Natural killer cell treated with Interleukin-12 subunit alpha and Interleukin-12 subunit beta and Interleukin-15 and Interleukin-18, amount 100 ng/mL, for 72 hours (primary cell): ENCODE results near the gene KCNJ2. TPM values are rescaled to one million over a fixed set of nuclear protein-coding genes. Genes with fewer than 3 reads are reported as not detected.

Source experiments
- ATAC-seq, 2 donors: fragments of 150-1000 bp; cut with Tn5 transposase in 1 of 2; sonication (Bioruptor Pico), chemical (Tn5 transposase) in 1 of 2; 2 replicates each; pipeline ENCODE4 v1.10.0; 2021
- DNase-seq: peaks from one replicate; pipeline ENCODE4 v3.0.0; 2022; ENCODE audit warnings: low spot score
- H3K27ac Mint-ChIP-seq, 2 donors: 1 replicate in 1 of 2; 2 replicates in 1 of 2; pipeline ENCODE4 v1.8.0; 2022; ENCODE audit warnings: mixed read lengths in 2 of 2, mild to moderate bottlenecking in 1 of 2, moderate library complexity in 1 of 2
- H3K27me3 Mint-ChIP-seq, 2 donors: 1 replicate in 1 of 2; 2 replicates in 1 of 2; pipeline ENCODE4 v1.8.0; 2022; ENCODE audit warnings: mixed read lengths in 2 of 2
- H3K36me3 Mint-ChIP-seq: one replicate; pipeline ENCODE4 v1.8.0; 2022; ENCODE audit warnings: mixed read lengths
- H3K4me1 Mint-ChIP-seq, 2 donors: 1 replicate in 1 of 2; 2 replicates in 1 of 2; pipeline ENCODE4 v1.8.0; 2022; ENCODE audit warnings: low read depth in 2 of 2, mixed read lengths in 2 of 2, mild to moderate bottlenecking in 1 of 2
- H3K4me3 Mint-ChIP-seq: one replicate; pipeline ENCODE4 v1.8.0; 2022; ENCODE audit warnings: mixed read lengths
- H3K9me3 Mint-ChIP-seq: 2 replicates; pipeline ENCODE4 v1.8.0; 2022; ENCODE audit warnings: mixed read lengths
- total RNA-seq, 2 donors: library from RNA; stranded (reverse); gene quantifications; one replicate each; pipeline ENCODE4 v1.2.3, GENCODE V29; 2022

Gene KCNJ2
- total RNA-seq, 2 donors from 2014 or later, result 0.29 to 0.42 TPM

GRCh38 chr17:70137451-70138230 lies 31.7 kb upstream of the KCNJ2 start:
- H3K27me3 Mint-ChIP-seq, result peaks cover 0 to 5% of the 10 kb centered on the region in 2 donors
- no peak overlapping the region for H3K27ac Mint-ChIP-seq
- H3K9me3 Mint-ChIP-seq, result no peaks in the 10 kb centered on the region
- H3K36me3 Mint-ChIP-seq, result no peaks in the 10 kb centered on the region
- H3K4me1 Mint-ChIP-seq, result peaks cover 4 to 8% of the 10 kb centered on the region in 2 donors
- DNase-seq (no peak), ATAC-seq (peak; percentile 83 to 88)
- H3K4me3 Mint-ChIP-seq, result no peak overlapping the region

GRCh38 chr17:70138291-70138865 lies 31.0 kb upstream of the KCNJ2 start:
- H3K4me1 Mint-ChIP-seq, result peaks cover 4 to 8% of the 10 kb centered on the region in 2 donors
- ATAC-seq, result no peak
- no peaks in the 10 kb centered on the region for H3K9me3 Mint-ChIP-seq
- no peak for DNase-seq
- H3K4me3 Mint-ChIP-seq, result no peak overlapping the region
- H3K27ac Mint-ChIP-seq, result no peak overlapping the region
- H3K27me3 Mint-ChIP-seq, result peaks cover 0 to 5% of the 10 kb centered on the region in 2 donors
- H3K36me3 Mint-ChIP-seq, result no peaks in the 10 kb centered on the region

GRCh38 chr17:70139449-70139993 lies 29.8 kb upstream of the KCNJ2 start:
- Mint-ChIP-seq H3K36me3 (no peaks in the 10 kb centered on the region), H3K27ac (no peak overlapping the region), H3K27me3 (peaks cover 0 to 5% of the 10 kb centered on the region in 2 donors), H3K4me3 (no peak overlapping the region), H3K9me3 (no peaks in the 10 kb centered on the region), H3K4me1 (peaks cover 4 to 8% of the 10 kb centered on the region in 2 donors)
- DNase-seq (no peak), ATAC-seq (no peak)

- ATAC-seq, result no peak
- Mint-ChIP-seq H3K9me3 (no peaks in the 10 kb centered on the region), H3K27ac (no peak overlapping the region), H3K27me3 (peaks cover 5 to 7% of the 10 kb centered on the region in 2 donors), H3K4me1 (no peaks in the 10 kb centered on the region), H3K36me3 (no peaks in the 10 kb centered on the region), H3K4me3 (no peak overlapping the region)
- no peak for DNase-seq
Measured at GRCh38 chr17:70144260-70144846, 25.0 kb upstream of the KCNJ2 start.

- Mint-ChIP-seq H3K27me3 (peaks cover 3% of the 10 kb centered on the region in 2 donors), H3K4me3 (no peak overlapping the region), H3K9me3 (no peaks in the 10 kb centered on the region), H3K27ac (no peak overlapping the region), H3K4me1 (no peaks in the 10 kb centered on the region), H3K36me3 (no peaks in the 10 kb centered on the region)
- ATAC-seq (no peak), DNase-seq (no peak)
Measured at GRCh38 chr17:70153210-70153609, 16.1 kb upstream of the KCNJ2 start.

- Mint-ChIP-seq H3K27me3 (no peaks in the 10 kb centered on the region), H3K4me3 (no peak overlapping the region), H3K36me3 (no peaks in the 10 kb centered on the region), H3K9me3 (no peaks in the 10 kb centered on the region), H3K4me1 (no peaks in the 10 kb centered on the region), H3K27ac (no peak overlapping the region)
- DNase-seq, result no peak
- no peak for ATAC-seq
Measured at GRCh38 chr17:70157151-70157550, 12.2 kb upstream of the KCNJ2 start.

- Mint-ChIP-seq H3K9me3 (no peaks in the 10 kb centered on the region), H3K27ac (no peak overlapping the region)
Measured at GRCh38 chr17:70158180-70158579, 11.2 kb upstream of the KCNJ2 start.

GRCh38 chr17:70158591-70158990 lies 10.7 kb upstream of the KCNJ2 start:
- no peak overlapping the region for H3K27ac Mint-ChIP-seq
- no peak for ATAC-seq
- no peak overlapping the region for H3K4me3 Mint-ChIP-seq
- no peak for DNase-seq
- no peaks in the 10 kb centered on the region for H3K36me3 Mint-ChIP-seq
- no peaks in the 10 kb centered on the region for H3K27me3 Mint-ChIP-seq
- H3K9me3 Mint-ChIP-seq, result no peaks in the 10 kb centered on the region
- H3K4me1 Mint-ChIP-seq, result no peaks in the 10 kb centered on the region

More at GRCh38 chr17:70158180-70158579, 11.2 kb upstream of the KCNJ2 start:
- H3K36me3 Mint-ChIP-seq, result no peaks in the 10 kb centered on the region
- H3K4me1 Mint-ChIP-seq, result no peaks in the 10 kb centered on the region
- no peaks in the 10 kb centered on the region for H3K27me3 Mint-ChIP-seq
- ATAC-seq (no peak), DNase-seq (no peak)
- H3K4me3 Mint-ChIP-seq, result no peak overlapping the region

GRCh38 chr17:70159980-70160379 lies 9.4 kb upstream of the KCNJ2 start:
- Mint-ChIP-seq H3K27ac (no peak overlapping the region), H3K9me3 (no peaks in the 10 kb centered on the region), H3K4me3 (no peak overlapping the region), H3K27me3 (peaks cover 0 to 3% of the 10 kb centered on the region in 2 donors), H3K4me1 (no peaks in the 10 kb centered on the region), H3K36me3 (no peaks in the 10 kb centered on the region)
- DNase-seq (no peak), ATAC-seq (no peak)

- peaks cover 5 to 8% of the 10 kb centered on the region in 2 donors for H3K27me3 Mint-ChIP-seq
- H3K4me3 Mint-ChIP-seq, result no peak overlapping the region
- DNase-seq, result no peak
- H3K27ac Mint-ChIP-seq, result no peak overlapping the region
- H3K36me3 Mint-ChIP-seq, result no peaks in the 10 kb centered on the region
- no peaks in the 10 kb centered on the region for H3K9me3 Mint-ChIP-seq
- no peak for ATAC-seq
- H3K4me1 Mint-ChIP-seq, result no peaks in the 10 kb centered on the region
Measured at GRCh38 chr17:70161519-70161918, 7.8 kb upstream of the KCNJ2 start.

- no peaks in the 10 kb centered on the region for H3K9me3 Mint-ChIP-seq
- no peak for DNase-seq
- H3K36me3 Mint-ChIP-seq, result peaks cover 5% of the 10 kb centered on the region
- no peak overlapping the region for H3K27ac Mint-ChIP-seq
- H3K4me3 Mint-ChIP-seq, result no peak overlapping the region
- H3K4me1 Mint-ChIP-seq, result peaks cover 4 to 5% of the 10 kb centered on the region in 2 donors
- ATAC-seq, result no peak
- peaks cover 27 to 35% of the 10 kb centered on the region in 2 donors for H3K27me3 Mint-ChIP-seq
Measured at GRCh38 chr17:70165383-70165782, 3.9 kb upstream of the KCNJ2 start.

- Mint-ChIP-seq H3K9me3 (no peaks in the 10 kb centered on the region), H3K36me3 (peaks cover 5% of the 10 kb centered on the region), H3K4me3 (no peak overlapping the region), H3K27ac (no peak overlapping the region), H3K4me1 (peaks cover 4 to 5% of the 10 kb centered on the region in 2 donors), H3K27me3 (peaks cover 37 to 47% of the 10 kb centered on the region in 2 donors)
- DNase-seq (no peak), ATAC-seq (no peak)
Measured at GRCh38 chr17:70166615-70167014, 2.7 kb upstream of the KCNJ2 start.

GRCh38 chr17:70168044-70168976 lies 1.0 kb upstream of the KCNJ2 start:
- ATAC-seq, result peak in 1 of 2 donors; percentile 21
- Mint-ChIP-seq H3K4me3 (peak overlapping the region; percentile 70), H3K27me3 (peaks cover 46 to 51% of the 10 kb centered on the region in 2 donors), H3K9me3 (no peaks in the 10 kb centered on the region), H3K4me1 (peaks cover 4 to 5% of the 10 kb centered on the region in 2 donors), H3K27ac (no peak overlapping the region), H3K36me3 (peaks cover 5% of the 10 kb centered on the region)
- no peak for DNase-seq
